Cardiac fibroblast (primary cell): ENCODE measurements around the gene GRAMD4.

ENCODE experiments used
- DNase-seq, 2 donors: peaks; one replicate each; pipeline versions ENCODE4 v3.0.0 to v3.0.0-alpha.2; 2010; ENCODE audit warnings: low read depth in 2 of 2
- H3K4me3 ChIP-seq, 2 donors: replicated peaks in 1 of 2; 1 replicate in 1 of 2; 2 replicates in 1 of 2; pipeline ENCODE4 v1.5.1; 2011; ENCODE audit warnings: low read depth in 2 of 2, low read length in 2 of 2, mild to moderate bottlenecking in 2 of 2, moderate library complexity in 1 of 2
- CTCF ChIP-seq: IDR thresholded peaks from one replicate; pipeline ENCODE4 v1.5.1; 2011; ENCODE audit warnings: low read depth, mild to moderate bottlenecking, low read length, inconsistent platforms

Gene GRAMD4

GRCh38 chr22:46682011-46682731 is 62.0 kb downstream of the GRAMD4 start:
- H3K4me3 ChIP-seq: no peak overlapping the region
- no peak for DNase-seq
- TF ChIP-seq CTCF: no peak

GRCh38 chr22:46684706-46685105 is 64.5 kb downstream of the GRAMD4 start:
- DNase-seq: no peak
- TF ChIP-seq CTCF: no peak
- H3K4me3 ChIP-seq: no peak overlapping the region

GRCh38 chr22:46686221-46687047 is 66.2 kb downstream of the GRAMD4 start:
- no peak for TF ChIP-seq CTCF
- DNase-seq: no peak
- H3K4me3 ChIP-seq: no peak overlapping the region

GRCh38 chr22:46687048-46687444 is 66.9 kb downstream of the GRAMD4 start:
- DNase-seq: no peak
- no peak for TF ChIP-seq CTCF
- no peak overlapping the region for H3K4me3 ChIP-seq

- TF ChIP-seq CTCF: no peak
- DNase-seq: no peak
- H3K4me3 ChIP-seq: no peak overlapping the region
These were observed 67.3 kb downstream of the GRAMD4 start for GRCh38 chr22:46687460-46687859.

- TF ChIP-seq CTCF: no peak
- H3K4me3 ChIP-seq: no peak overlapping the region
- no peak for DNase-seq
These were observed 68.8 kb downstream of the GRAMD4 start for GRCh38 chr22:46688949-46689348.
